PC-9 (cell line): Measurements from ENCODE around the gene RADIL.

Source experiments
- EZH2 ChIP-seq: fragments of 200-600 bp; sonication (generic); IDR thresholded peaks from 2 replicates; pipeline ENCODE4 v1.8.0; 2017; ENCODE audit warnings: antibody characterized with exemption, low read depth
- TF ChIP-seq, protein P1 (sequence below): fragments of 200-600 bp; sonication (generic); conservative IDR thresholded peaks from 2 replicates; pipeline ENCODE4 v1.6.1; 2017; ENCODE audit warnings: mixed run types, antibody characterized with exemption, mild to moderate bottlenecking, moderate library complexity

DNA sequence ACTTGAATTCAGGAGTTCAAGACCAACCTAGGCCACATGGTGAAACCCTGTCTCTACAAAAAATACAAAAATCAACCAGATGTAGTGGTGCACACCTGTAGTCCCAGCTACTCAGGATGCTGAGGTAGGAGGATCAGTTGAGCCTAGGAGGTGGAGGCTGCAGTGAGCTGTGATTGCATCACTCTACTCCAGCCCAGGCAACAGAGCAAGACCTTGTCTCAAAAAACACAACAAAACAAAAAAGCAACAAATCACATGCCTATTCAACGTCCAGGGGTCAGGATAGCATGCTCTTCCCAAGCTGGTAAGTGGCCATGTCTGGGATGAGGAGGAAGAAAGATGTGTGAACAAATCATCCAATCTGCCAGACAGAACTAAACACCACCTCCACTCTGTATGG lies 6.2 kb upstream of the RADIL start:
- TF ChIP-seq, protein P1, sequence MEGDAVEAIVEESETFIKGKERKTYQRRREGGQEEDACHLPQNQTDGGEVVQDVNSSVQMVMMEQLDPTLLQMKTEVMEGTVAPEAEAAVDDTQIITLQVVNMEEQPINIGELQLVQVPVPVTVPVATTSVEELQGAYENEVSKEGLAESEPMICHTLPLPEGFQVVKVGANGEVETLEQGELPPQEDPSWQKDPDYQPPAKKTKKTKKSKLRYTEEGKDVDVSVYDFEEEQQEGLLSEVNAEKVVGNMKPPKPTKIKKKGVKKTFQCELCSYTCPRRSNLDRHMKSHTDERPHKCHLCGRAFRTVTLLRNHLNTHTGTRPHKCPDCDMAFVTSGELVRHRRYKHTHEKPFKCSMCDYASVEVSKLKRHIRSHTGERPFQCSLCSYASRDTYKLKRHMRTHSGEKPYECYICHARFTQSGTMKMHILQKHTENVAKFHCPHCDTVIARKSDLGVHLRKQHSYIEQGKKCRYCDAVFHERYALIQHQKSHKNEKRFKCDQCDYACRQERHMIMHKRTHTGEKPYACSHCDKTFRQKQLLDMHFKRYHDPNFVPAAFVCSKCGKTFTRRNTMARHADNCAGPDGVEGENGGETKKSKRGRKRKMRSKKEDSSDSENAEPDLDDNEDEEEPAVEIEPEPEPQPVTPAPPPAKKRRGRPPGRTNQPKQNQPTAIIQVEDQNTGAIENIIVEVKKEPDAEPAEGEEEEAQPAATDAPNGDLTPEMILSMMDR = no peak
- no peak for TF ChIP-seq EZH2
